Measurements from ENCODE around the gene SLC17A4. TPM values are rescaled to one million over a fixed set of nuclear protein-coding genes. Genes with fewer than 3 reads are reported as not detected.
"Not testable (repeated sequence)": the region's sequence is repeated elsewhere in the genome, so short reads cannot be mapped to it uniquely, and the experiment has no call there.

The SLC17A4 gene
- total RNA-seq, 1 donor from 2014 or later: not detected

DNA sequence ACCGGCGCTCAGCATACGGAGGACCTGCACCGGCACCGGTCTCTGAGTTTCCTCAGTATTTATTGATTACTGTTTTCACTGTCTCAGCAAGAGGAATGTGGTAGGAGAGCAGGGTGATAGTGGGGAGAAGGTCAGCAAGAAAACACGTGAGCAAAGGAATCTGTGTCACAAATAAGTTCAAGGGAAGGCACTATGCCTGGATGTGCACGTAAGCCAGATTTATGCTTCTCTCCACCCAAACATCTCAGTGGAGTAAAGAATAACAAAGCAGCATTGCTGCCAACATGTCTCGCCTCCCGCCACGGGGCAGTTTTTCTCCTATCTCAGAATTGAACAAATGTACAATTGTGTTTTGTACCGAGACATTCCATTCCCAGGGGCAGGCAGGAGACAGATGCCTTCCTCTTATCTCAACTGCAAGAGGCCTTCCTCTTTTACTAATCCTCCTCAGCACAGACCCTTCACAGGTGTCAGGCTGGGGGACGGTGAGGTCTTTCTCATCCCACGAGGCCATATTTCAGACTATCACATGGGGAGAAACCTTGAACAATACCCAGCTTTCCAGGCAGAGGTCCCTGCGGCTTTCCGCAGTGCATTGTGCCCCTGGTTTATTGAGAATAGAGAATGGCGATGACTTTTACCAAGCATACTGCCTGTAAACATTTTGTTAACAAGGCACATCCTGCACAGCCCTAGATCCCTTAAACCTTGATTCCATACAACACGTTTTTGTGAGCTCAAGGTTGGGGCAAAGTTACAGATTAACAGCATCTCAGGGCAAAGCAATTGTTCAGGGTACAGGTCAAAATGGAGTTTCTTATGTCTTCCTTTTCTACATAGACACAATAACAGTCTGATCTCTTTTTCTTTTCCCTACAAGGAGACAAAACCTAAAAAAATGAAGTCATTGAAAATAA is 5.7 kb upstream of the SLC17A4 start:
- H3K4me3 ChIP-seq (ENCODE audit: low read length in 3 of 3); H3K4me1 ChIP-seq (ENCODE audit: control insufficient read depth in 3 of 3, insufficient read depth in 3 of 3, low read length in 3 of 3); H3K27me3 ChIP-seq (ENCODE audit: control insufficient read depth in 3 of 3, insufficient read depth in 3 of 3, low read length in 3 of 3); H3K9me3 ChIP-seq (ENCODE audit: control insufficient read depth in 3 of 3, low read length in 3 of 3); H3K27ac ChIP-seq (ENCODE audit: low read depth, low read length); H3K9ac ChIP-seq (ENCODE audit: low read depth in 1 of 3, low read length in 3 of 3); H3K36me3 ChIP-seq (ENCODE audit: control insufficient read depth in 3 of 3, insufficient read depth in 3 of 3, low read length in 3 of 3): not testable (repeated sequence)

- Histone ChIP-seq H3K4me3 (ENCODE audit: low read length in 3 of 3) (no peak overlapping the region), H3K27ac (ENCODE audit: low read depth, low read length) (no peak overlapping the region), H3K27me3 (ENCODE audit: control insufficient read depth in 3 of 3, insufficient read depth in 3 of 3, low read length in 3 of 3) (no peaks in the 10 kb centered on the region), H3K9ac (ENCODE audit: low read depth in 1 of 3, low read length in 3 of 3) (no peak overlapping the region), H3K4me1 (ENCODE audit: control insufficient read depth in 3 of 3, insufficient read depth in 3 of 3, low read length in 3 of 3) (no peaks in the 10 kb centered on the region), H3K9me3 (ENCODE audit: control insufficient read depth in 3 of 3, low read length in 3 of 3) (no peaks in the 10 kb centered on the region), H3K36me3 (ENCODE audit: control insufficient read depth in 3 of 3, insufficient read depth in 3 of 3, low read length in 3 of 3) (no peaks in the 10 kb centered on the region)
Observed at GRCh38 chr6:25749837-25750236, 4.7 kb upstream of the SLC17A4 start.

DNA sequence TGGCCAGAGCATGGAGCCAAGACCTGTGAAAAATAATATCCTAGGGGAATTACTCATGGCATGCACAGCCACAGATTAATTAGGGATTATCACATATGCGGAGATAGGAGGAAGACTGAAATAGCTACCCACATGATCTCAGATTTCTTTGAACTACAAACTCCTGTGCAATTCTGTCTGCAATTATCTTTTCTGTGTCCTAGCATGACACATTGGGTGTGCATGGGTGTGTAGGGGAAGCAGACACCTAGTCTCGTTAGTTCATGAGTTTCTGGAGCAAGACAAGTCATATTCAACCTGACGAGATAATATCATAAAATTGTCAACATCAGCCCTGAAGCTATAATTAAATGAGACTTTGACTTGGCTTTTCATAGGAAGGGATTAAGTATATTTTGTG is 3.6 kb upstream of the SLC17A4 start:
- Histone ChIP-seq H3K27me3 (ENCODE audit: control insufficient read depth in 3 of 3, insufficient read depth in 3 of 3, low read length in 3 of 3) (no peaks in the 10 kb centered on the region), H3K9ac (ENCODE audit: low read depth in 1 of 3, low read length in 3 of 3) (no peak overlapping the region), H3K9me3 (ENCODE audit: control insufficient read depth in 3 of 3, low read length in 3 of 3) (no peaks in the 10 kb centered on the region), H3K4me1 (ENCODE audit: control insufficient read depth in 3 of 3, insufficient read depth in 3 of 3, low read length in 3 of 3) (no peaks in the 10 kb centered on the region), H3K4me3 (ENCODE audit: low read length in 3 of 3) (no peak overlapping the region), H3K36me3 (ENCODE audit: control insufficient read depth in 3 of 3, insufficient read depth in 3 of 3, low read length in 3 of 3) (no peaks in the 10 kb centered on the region), H3K27ac (ENCODE audit: low read depth, low read length) (no peak overlapping the region)

DNA sequence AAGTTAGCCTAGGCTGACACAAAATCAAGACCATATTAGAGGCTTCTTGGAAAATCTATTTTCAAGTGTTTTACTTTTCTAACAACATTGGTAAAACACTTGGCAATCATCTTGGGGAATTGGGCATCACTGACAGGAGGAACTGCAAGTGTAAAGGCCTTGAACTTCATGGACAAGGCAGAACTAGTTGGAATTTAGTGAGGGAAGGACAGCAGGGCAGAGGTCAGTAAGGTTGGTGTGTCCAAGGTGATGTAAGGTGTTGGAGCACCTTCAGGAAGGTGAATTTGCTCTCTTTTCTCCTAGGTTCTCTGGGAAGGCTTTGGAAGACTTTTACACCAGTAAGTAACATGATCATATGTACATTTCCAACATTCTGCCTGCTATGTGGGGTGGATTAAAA is 1.5 kb upstream of the SLC17A4 start:
- Histone ChIP-seq H3K27me3 (ENCODE audit: control insufficient read depth in 3 of 3, insufficient read depth in 3 of 3, low read length in 3 of 3) (no peaks in the 10 kb centered on the region), H3K9me3 (ENCODE audit: control insufficient read depth in 3 of 3, low read length in 3 of 3) (no peaks in the 10 kb centered on the region), H3K27ac (ENCODE audit: low read depth, low read length) (no peak overlapping the region), H3K4me3 (ENCODE audit: low read length in 3 of 3) (no peak overlapping the region), H3K4me1 (ENCODE audit: control insufficient read depth in 3 of 3, insufficient read depth in 3 of 3, low read length in 3 of 3) (no peaks in the 10 kb centered on the region), H3K36me3 (ENCODE audit: control insufficient read depth in 3 of 3, insufficient read depth in 3 of 3, low read length in 3 of 3) (no peaks in the 10 kb centered on the region), H3K9ac (ENCODE audit: low read depth in 1 of 3, low read length in 3 of 3) (no peak overlapping the region)

DNA sequence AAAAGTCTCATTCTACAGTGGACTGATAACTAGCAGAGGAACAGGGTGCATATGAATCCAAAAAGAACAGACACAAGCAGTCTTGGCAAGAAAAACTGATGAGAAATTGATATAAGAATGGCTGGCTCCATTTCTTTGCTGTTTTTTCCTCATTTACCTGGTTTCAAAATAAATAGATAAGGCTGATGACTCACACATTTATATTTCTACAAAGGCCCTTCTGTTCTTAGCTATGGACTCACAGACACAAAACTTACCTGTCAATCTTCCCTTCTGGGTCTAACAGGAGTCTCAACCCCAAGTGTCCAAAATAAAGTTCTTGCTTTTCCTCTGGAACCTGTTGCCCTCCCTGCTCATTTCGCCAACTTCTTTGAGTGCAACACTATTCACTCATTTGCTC is 941 bp downstream of the SLC17A4 start:
- Histone ChIP-seq H3K27ac (ENCODE audit: low read depth, low read length) (no peak overlapping the region), H3K27me3 (ENCODE audit: control insufficient read depth in 3 of 3, insufficient read depth in 3 of 3, low read length in 3 of 3) (no peaks in the 10 kb centered on the region), H3K36me3 (ENCODE audit: control insufficient read depth in 3 of 3, insufficient read depth in 3 of 3, low read length in 3 of 3) (no peaks in the 10 kb centered on the region), H3K9ac (ENCODE audit: low read depth in 1 of 3, low read length in 3 of 3) (no peak overlapping the region), H3K9me3 (ENCODE audit: control insufficient read depth in 3 of 3, low read length in 3 of 3) (no peaks in the 10 kb centered on the region), H3K4me3 (ENCODE audit: low read length in 3 of 3) (no peak overlapping the region), H3K4me1 (ENCODE audit: control insufficient read depth in 3 of 3, insufficient read depth in 3 of 3, low read length in 3 of 3) (no peaks in the 10 kb centered on the region)

- Histone ChIP-seq H3K9me3 (ENCODE audit: control insufficient read depth in 3 of 3, low read length in 3 of 3) (no peaks in the 10 kb centered on the region), H3K4me1 (ENCODE audit: control insufficient read depth in 3 of 3, insufficient read depth in 3 of 3, low read length in 3 of 3) (no peaks in the 10 kb centered on the region), H3K27me3 (ENCODE audit: control insufficient read depth in 3 of 3, insufficient read depth in 3 of 3, low read length in 3 of 3) (no peaks in the 10 kb centered on the region), H3K36me3 (ENCODE audit: control insufficient read depth in 3 of 3, insufficient read depth in 3 of 3, low read length in 3 of 3) (no peaks in the 10 kb centered on the region), H3K9ac (ENCODE audit: low read depth in 1 of 3, low read length in 3 of 3) (no peak overlapping the region), H3K4me3 (ENCODE audit: low read length in 3 of 3) (no peak overlapping the region), H3K27ac (ENCODE audit: low read depth, low read length) (no peak overlapping the region)
Observed at GRCh38 chr6:25756382-25757363, 2.1 kb downstream of the SLC17A4 start.

DNA sequence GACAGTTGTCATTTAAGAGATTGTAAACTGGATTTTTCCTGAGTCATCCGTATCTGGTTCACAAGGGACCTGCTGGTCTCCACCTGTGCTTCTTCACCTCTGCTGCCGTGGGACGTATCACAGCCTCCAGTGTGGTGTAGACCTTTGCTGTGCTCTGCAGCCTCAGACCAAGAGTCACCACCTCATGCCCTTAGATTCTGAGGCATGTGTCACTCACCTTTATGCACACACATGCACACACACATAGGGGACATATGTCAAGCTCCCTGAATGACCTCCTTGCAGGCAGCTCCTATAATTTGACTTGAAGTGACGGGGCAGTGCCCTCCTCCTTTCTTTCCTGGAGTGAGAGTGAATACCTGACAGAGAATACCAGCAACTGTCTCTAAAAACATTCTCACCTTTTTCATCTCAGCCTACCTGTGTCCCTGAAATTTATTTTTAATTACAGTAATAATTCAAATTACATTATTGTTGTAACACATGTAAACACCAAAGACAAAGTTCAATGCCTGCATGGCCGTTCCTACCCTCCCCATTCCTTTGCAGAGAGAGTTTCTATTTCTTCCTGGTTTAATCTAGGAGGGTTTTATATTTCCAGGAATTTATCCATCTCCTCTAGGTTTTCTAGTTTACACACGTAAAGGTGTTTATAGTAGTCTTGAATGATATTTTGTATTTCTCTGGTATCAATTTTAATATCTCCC is 3.5 kb downstream of the SLC17A4 start:
- no peak overlapping the region for H3K27ac ChIP-seq (ENCODE audit: low read depth, low read length)
- no peaks in the 10 kb centered on the region for H3K27me3 ChIP-seq (ENCODE audit: control insufficient read depth in 3 of 3, insufficient read depth in 3 of 3, low read length in 3 of 3)
- H3K4me3 ChIP-seq (ENCODE audit: low read length in 3 of 3): no peak overlapping the region
- H3K9me3 ChIP-seq (ENCODE audit: control insufficient read depth in 3 of 3, low read length in 3 of 3): no peaks in the 10 kb centered on the region
- H3K4me1 ChIP-seq (ENCODE audit: control insufficient read depth in 3 of 3, insufficient read depth in 3 of 3, low read length in 3 of 3): no peaks in the 10 kb centered on the region
- H3K36me3 ChIP-seq (ENCODE audit: control insufficient read depth in 3 of 3, insufficient read depth in 3 of 3, low read length in 3 of 3): no peaks in the 10 kb centered on the region
- H3K9ac ChIP-seq (ENCODE audit: low read depth in 1 of 3, low read length in 3 of 3): no peak overlapping the region

- H3K27ac ChIP-seq (ENCODE audit: low read depth, low read length): no peak overlapping the region
- H3K4me1 ChIP-seq (ENCODE audit: control insufficient read depth in 3 of 3, insufficient read depth in 3 of 3, low read length in 3 of 3): no peaks in the 10 kb centered on the region
- no peak overlapping the region for H3K4me3 ChIP-seq (ENCODE audit: low read length in 3 of 3)
- no peaks in the 10 kb centered on the region for H3K36me3 ChIP-seq (ENCODE audit: control insufficient read depth in 3 of 3, insufficient read depth in 3 of 3, low read length in 3 of 3)
- no peaks in the 10 kb centered on the region for H3K9me3 ChIP-seq (ENCODE audit: control insufficient read depth in 3 of 3, low read length in 3 of 3)
- H3K9ac ChIP-seq (ENCODE audit: low read depth in 1 of 3, low read length in 3 of 3): no peak overlapping the region
- peaks cover 0 to 2% (median 0%) of the 10 kb centered on the region in 3 donors for H3K27me3 ChIP-seq (ENCODE audit: control insufficient read depth in 3 of 3, insufficient read depth in 3 of 3, low read length in 3 of 3)
Observed at GRCh38 chr6:25764611-25765010, 10.1 kb downstream of the SLC17A4 start.

- H3K27ac ChIP-seq (ENCODE audit: low read depth, low read length): no peak overlapping the region
Observed at GRCh38 chr6:25768566-25768965, 14.0 kb downstream of the SLC17A4 start.

More at GRCh38 chr6:25768566-25768965, 14.0 kb downstream of the SLC17A4 start:
- H3K4me1 ChIP-seq (ENCODE audit: control insufficient read depth in 3 of 3, insufficient read depth in 3 of 3, low read length in 3 of 3): no peaks in the 10 kb centered on the region
- H3K9me3 ChIP-seq (ENCODE audit: control insufficient read depth in 3 of 3, low read length in 3 of 3): no peaks in the 10 kb centered on the region
- no peaks in the 10 kb centered on the region for H3K36me3 ChIP-seq (ENCODE audit: control insufficient read depth in 3 of 3, insufficient read depth in 3 of 3, low read length in 3 of 3)
- H3K9ac ChIP-seq (ENCODE audit: low read depth in 1 of 3, low read length in 3 of 3): no peak overlapping the region
- H3K27me3 ChIP-seq (ENCODE audit: control insufficient read depth in 3 of 3, insufficient read depth in 3 of 3, low read length in 3 of 3): peaks cover 0 to 2% (median 0%) of the 10 kb centered on the region in 3 donors
- H3K4me3 ChIP-seq (ENCODE audit: low read length in 3 of 3): no peak overlapping the region
